RWPE1 (cell line): ENCODE measurements around the gene LSM10.

Experiments
- CTCF ChIA-PET: fragments of 350-600 bp; sonication (Branson Sonifier 250); formaldehyde crosslinking; extraction: SDS; loops from one replicate; lab custom pipeline; 2021; lab: Yijun Ruan, JAX
- POLR2A ChIA-PET: fragments of 400-600 bp; formaldehyde crosslinking; extraction: SDS; loops from one replicate; lab custom pipeline; 2020; ENCODE audit warnings: antibody characterized with exemption; ENCODE audit not compliant: low non-redundant PET; lab: Yijun Ruan, JAX
- DNase-seq: peaks from one replicate; pipeline ENCODE4 v3.0.0; 2012; ENCODE audit warnings: low spot score
- H3K27ac ChIP-seq: fragments of 450-650 bp; 2 replicates; pipeline ENCODE4 v1.5.1; 2017
- TF ChIP-seq, protein P1 (sequence below): fragments of 450-650 bp; conservative IDR thresholded peaks from 2 replicates; pipeline ENCODE4 v1.5.1; 2017; ENCODE audit warnings: low read depth, mild to moderate bottlenecking

The LSM10 gene

DNA sequence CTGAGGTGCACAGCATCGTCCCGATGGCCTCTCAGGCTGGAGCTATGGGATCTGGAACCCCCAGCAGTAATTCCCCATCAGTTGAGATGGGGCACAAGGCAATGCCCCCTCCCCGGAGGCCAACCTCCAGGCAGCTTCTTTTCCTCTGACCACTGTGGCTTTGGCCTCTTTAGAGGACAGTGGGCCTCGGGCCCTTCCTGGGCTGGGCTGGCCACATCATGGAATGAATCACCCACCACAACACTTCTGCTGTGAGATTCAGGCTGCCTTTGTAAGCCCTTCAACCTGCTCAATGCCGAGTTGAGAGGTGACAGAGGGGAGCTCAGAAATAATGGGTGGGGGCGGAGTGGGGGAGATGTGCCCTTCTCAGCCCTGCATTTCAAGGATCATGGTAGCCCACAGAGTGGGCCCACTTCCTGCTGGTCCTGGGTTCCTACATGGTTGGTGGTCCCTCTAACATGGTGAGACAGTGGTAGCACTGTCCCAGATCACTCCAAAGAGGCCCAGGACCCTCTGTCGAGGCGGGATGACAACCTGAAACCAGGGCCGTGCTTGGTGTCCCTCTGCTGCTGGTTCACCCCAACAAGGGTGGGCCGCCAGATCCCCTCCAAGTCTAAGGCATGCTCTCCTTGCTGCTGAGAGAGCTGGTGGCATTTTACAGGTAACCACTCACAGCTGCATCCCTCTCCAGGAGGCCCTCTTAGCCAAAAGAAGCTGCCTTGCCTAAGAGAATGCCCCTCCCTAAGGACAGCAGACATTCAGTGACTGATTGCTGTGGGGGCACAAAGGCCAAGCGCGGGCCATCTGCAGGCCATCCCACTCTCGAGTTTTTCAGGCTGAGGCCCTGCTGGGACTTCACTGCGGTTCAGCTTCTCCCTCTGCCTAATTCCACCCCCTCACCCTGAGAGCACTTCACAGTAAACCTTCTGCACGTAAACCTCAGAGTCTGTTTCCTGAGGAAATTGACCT, 44.5 kb downstream of the LSM10 start:
- DNase-seq: no peak
- ChIA-PET POLR2A (no interaction called here), CTCF (interaction anchor here (1.3 kb wide), 1 partner anchor 16 kb away, joined by 8 read pairs; no protein-coding TSS in a partner anchor)
- TF ChIP-seq, protein P1, sequence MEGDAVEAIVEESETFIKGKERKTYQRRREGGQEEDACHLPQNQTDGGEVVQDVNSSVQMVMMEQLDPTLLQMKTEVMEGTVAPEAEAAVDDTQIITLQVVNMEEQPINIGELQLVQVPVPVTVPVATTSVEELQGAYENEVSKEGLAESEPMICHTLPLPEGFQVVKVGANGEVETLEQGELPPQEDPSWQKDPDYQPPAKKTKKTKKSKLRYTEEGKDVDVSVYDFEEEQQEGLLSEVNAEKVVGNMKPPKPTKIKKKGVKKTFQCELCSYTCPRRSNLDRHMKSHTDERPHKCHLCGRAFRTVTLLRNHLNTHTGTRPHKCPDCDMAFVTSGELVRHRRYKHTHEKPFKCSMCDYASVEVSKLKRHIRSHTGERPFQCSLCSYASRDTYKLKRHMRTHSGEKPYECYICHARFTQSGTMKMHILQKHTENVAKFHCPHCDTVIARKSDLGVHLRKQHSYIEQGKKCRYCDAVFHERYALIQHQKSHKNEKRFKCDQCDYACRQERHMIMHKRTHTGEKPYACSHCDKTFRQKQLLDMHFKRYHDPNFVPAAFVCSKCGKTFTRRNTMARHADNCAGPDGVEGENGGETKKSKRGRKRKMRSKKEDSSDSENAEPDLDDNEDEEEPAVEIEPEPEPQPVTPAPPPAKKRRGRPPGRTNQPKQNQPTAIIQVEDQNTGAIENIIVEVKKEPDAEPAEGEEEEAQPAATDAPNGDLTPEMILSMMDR: no peak
- H3K27ac ChIP-seq: peak overlapping the region; percentile 92

DNA sequence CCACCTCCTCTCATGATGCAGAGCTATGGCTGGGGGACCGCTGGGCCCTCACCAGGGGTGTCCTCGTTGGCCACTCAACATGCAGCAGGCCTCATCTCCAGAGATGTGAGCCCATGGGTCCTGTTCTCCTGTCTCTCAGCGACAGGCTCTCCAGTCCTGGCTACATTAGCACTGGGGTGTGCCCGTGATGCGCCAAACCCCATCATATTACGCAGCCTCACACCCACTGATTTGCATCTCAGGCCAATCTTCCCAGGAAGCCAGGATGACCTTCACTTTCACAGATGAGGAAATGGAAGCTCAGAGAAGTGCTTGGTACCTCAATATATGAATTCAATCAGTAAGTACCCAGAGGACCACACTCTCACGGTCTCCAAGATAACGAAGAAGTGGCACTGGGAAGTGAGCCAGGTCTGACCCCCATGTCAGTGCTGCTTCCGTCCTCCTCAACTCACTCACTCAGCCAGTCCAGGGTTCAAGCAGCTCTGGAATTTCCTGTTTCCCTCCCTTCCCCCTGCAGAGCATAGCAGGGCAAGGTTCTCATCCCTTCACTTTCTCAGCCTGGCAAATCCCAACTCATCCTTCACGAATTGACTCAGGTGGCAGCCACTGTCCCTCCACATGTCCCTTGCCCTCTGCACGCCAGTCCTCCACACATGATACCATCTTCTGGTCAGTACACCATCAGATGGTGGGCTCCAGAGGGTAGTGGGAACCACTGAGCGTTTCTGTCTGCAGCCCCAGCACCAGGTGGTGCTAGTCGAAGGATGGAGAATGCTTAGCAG, 45.4 kb downstream of the LSM10 start:
- DNase-seq: no peak
- TF ChIP-seq, protein P1: no peak
- CTCF ChIA-PET: interaction anchor here (1.3 to 1.7 kb wide), 2 partner anchors 10 to 17 kb away, joined by 8 read pairs; no protein-coding TSS in a partner anchor
- peak overlapping the region; percentile 92 for H3K27ac ChIP-seq
- POLR2A ChIA-PET: no interaction called here

DNA sequence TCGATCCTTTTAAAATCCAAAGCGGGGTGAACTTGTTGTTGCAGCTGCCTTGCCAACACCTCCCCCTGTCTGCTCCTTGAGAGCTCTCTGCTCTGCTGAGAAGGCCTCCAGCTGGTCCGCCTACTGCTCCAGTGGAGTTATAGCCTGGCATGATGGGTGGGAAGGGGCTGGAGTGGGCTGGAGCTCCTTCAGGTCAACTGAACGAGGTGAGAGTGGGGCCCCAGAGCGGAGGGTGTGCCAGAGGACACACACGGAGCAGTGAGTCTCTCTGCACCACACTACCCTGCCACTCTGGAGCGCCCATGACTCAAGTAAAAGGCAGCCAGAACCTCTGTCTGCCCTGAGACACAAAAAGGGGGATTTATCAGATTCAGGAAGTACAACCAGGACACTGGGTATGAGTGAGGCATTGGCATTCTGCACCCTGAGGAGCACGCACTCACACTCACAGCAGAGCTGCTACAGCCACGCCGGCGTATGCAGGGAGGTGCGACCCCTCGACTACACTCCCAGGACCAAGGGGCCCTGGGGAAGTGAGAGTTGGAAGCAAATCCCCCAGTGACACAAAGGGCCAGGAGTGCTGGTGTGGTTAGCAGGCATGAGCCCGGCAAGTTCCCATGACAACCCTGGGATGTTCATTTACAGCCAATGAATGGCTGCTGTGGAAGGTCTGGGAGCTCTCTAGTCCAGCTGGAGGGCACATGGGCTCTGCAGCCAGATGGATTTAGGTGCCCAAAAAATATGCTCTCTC, 46.3 kb downstream of the LSM10 start:
- ChIA-PET CTCF (interaction anchor here (1.0 to 1.7 kb wide), 3 partner anchors 8 to 18 kb away, joined by 3 to 8 read pairs (median 4); no protein-coding TSS in a partner anchor), POLR2A (no interaction called here)
- H3K27ac ChIP-seq: peak overlapping the region; percentile 92
- TF ChIP-seq, protein P1: no peak
- peak; percentile 68 for DNase-seq

DNA sequence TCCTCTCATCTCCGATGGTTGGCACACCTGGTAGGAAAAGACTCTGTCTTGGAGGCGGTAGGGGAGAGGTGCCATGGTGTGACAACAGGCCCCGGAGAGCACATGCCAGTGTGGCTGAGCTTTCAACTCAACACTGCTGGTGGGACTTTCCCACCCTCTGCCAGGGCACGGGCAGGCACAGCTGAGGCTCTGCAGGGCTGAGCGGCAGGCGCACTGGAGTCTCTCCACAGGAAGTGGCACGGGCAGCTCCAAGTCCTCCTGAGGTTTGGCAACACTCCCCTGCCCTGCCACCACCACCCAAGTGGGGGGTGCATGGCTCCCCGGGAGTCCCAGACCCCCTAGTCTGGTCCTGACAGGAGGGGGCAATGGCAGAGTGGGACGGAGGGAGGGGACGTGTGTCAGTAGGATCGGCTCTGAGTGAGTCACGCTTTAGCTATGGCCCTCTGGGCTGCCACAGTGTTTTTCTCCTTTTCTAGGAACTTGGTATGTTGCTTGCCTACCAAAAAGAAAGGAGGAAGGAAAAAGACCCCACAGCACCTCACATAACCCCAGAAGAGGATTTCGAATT, 47.0 kb downstream of the LSM10 start:
- peak; percentile 82 for DNase-seq
- POLR2A ChIA-PET: interaction anchor here (0.5 to 0.6 kb wide), 2 partner anchors 86 to 494 kb away, joined by 3 read pairs; no protein-coding TSS in a partner anchor
- CTCF ChIA-PET: interaction anchor here (0.6 to 1.7 kb wide), 4 partner anchors 8 to 332 kb away, joined by 3 to 8 read pairs (median 4); no protein-coding TSS in a partner anchor
- H3K27ac ChIP-seq: peak overlapping the region; percentile 92
- TF ChIP-seq, protein P1: no peak

DNA sequence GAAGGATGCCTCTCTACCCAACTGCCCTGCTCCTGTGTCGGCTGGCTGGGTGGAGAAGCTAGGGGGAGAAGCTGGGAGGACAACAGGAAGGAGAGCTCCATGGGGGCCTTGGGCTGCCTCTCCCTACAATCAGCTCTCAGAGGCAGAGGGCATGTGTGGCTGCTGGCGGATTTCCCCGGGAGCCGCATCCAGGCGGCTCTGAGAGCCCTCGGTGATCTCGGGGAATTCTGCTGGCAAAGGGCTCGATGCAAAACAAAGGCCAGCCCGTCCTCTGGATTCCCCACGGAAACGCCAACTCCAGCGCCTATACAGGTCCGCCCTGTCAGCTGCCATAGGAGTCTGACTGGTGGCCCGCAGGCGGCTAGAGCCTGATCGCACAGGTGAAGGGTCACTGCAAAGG, 47.9 kb downstream of the LSM10 start:
- H3K27ac ChIP-seq: peak overlapping the region; percentile 92
- CTCF ChIA-PET: interaction anchor here (0.6 to 0.7 kb wide), 2 partner anchors 24 to 208 kb away, joined by 3 read pairs; no protein-coding TSS in a partner anchor
- no peak for DNase-seq
- TF ChIP-seq, protein P1: no peak
- POLR2A ChIA-PET: interaction anchor here (0.7 kb wide), 1 partner anchor 34 kb away, joined by 3 read pairs; no protein-coding TSS in a partner anchor
